Stimulated activated CD4-positive, alpha-beta T cell treated with anti-CD3 and anti-CD28 coated beads, Interleukin-12 subunit alpha, Interleukin-12 subunit beta, amount 100 ng/mL, for 24 hours (primary cell): Measurements from ENCODE around the gene SHB.

Experiments used
- DNase-seq, 2 experiments: peaks; one replicate each; pipeline ENCODE4 v3.0.0-alpha.2; 2020; ENCODE audit warnings: low read depth in 2 of 2

The SHB gene

DNA sequence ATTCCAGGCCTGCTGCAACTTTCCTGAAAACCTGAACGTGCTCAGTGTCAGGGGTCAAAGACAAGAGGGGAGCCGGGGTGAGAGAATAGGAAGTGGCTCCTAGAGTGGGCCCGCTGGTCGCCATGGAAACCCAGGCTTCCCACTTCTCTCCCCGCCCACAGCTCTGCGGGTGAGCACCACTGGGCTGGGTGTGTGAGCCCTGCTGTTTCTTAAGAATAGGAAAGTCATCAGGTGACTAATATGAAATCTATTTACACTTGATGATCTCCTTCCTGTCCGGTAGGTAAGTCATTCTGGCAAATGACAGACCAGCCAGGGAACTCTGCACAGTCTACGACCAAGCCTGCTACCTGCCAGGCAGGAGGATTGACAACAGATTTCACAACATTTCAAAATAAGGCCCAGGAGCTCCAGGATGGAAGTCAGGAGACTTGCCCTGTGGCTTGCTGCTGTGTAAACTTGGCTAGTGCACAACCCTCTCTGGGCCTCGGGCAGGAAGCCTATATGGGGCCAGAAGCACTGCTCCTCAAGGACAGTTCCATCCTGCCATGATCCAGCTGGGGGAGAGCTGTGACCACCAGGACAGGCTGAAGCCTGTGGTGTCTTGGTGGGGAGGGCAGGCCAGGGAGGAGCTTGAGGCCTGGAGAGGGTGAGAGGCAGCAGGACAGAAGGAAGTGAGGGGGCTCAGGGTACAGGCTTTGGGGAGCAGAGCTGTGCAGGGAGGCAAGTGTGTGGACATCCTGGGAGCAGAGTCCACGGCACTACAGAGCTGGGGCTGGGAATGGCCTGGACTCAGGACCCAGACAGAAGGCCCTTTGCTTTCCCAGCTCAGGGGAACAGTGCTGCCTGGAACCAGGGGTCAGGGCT lies 60.6 kb downstream of the SHB start:
- DNase-seq, result peak; percentile 7 to 54

- DNase-seq, result no peak
These were observed 62.0 kb downstream of the SHB start for GRCh38 chr9:38007016-38007415.

DNA sequence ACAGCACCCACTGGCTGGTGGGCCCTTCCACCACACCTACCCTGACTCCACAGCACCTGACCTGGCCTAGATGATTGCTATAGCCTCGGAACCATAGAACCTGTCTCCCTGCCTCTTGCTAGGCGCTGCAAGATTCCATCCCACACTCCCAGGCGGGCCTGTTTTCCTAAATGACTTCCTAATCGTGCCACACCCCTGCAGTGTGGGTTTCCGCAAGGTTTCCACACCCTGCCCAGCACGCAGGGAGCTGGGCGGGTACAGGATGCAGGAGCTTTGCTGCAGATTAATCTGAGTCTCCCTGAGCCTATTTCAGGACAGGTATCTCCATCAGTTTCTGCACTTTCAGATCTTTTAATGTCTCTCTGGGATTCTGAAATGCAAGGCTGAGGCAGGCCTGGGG lies 62.9 kb downstream of the SHB start:
- no peak for DNase-seq

GRCh38 chr9:38004809-38005560 lies 64.0 kb downstream of the SHB start:
- no peak for DNase-seq

GRCh38 chr9:38003946-38004808 lies 64.8 kb downstream of the SHB start:
- DNase-seq, result no peak

GRCh38 chr9:38003230-38003629 lies 65.8 kb downstream of the SHB start:
- DNase-seq, result no peak

GRCh38 chr9:38001430-38001829 lies 67.6 kb downstream of the SHB start:
- no peak for DNase-seq

GRCh38 chr9:38000735-38001134 lies 68.3 kb downstream of the SHB start:
- no peak for DNase-seq

DNA sequence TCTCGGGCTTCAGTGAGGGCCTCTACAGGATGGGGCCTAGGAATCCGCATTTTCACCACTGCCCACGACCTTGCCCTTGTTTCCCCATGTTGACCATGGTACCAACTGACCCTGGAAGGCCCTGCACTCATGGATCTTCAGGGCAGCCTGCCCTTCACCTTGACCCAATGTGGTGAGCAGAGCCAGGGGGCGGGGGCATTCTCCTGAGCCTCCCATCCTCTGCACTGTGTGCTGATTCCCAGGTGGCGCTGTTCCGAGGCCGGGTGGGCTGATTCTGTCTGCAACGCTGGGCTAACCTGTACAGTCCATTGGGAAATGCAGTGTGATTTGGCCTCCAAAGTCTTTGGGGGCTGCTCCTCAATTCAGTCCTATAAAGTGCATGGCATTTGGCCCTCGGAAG lies 68.7 kb downstream of the SHB start:
- no peak for DNase-seq

- no peak for DNase-seq
These were observed 69.3 kb downstream of the SHB start for GRCh38 chr9:37999588-38000189.

- no peak for DNase-seq
These were observed 70.0 kb downstream of the SHB start for GRCh38 chr9:37998881-37999587.

DNA sequence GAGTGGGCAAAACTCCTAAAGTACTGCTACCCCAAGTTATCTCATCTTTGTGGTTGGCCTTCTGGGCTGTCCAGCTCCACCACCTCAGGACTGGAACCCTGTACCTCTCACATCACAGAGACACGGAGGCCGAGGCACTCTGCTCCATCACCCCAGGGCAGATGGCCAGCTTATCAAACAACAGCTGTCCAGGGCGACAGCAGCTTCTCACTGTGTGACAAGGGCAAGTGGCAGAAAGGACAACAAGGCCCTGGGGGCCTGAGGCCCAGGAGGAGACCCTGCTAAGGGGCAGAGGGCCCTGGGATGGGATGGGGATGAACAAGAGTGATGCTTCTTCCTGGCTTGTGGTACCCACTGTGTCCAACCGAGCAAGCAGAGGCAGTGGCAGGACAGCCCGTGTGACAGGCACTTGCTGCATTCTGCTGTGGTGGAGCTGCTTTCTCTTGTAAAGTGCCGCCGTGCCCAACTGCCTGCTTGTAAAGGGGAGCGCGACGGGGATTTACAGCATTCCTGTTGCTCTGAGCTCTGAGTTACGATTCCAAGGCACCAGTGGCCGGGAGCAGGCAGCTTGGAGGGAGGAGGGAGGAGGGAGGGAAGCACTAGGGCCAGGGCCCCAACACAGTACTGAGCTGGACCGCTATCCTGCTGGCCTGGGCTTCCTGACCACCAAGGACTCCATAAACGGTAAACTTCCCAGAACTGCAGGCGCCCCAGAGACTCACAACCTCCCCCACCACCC lies 71.2 kb downstream of the SHB start:
- no peak for DNase-seq

DNA sequence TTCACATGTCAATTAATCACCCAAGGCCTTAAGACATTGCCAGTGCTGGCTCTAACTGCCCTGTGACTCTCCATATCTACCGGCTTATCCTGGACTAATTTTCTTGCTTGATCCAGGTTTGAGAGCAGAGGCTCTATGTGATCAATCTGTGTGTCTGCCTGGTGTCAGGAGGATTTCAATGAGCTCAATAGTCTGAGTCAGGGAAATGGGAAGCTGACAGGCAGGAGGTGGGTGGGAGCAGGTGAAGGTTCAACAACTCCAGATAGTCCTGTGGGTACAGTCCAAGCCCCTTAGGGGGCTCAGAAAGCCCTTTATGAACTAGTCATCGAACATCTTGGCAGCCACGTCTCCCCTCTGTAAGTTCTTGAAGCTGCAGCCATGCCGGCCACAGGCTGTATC lies 72.2 kb downstream of the SHB start:
- no peak for DNase-seq

GRCh38 chr9:37995961-37996818 lies 72.8 kb downstream of the SHB start:
- no peak for DNase-seq

GRCh38 chr9:37995348-37995737 lies 73.7 kb downstream of the SHB start:
- DNase-seq, result no peak

GRCh38 chr9:37994639-37995347 lies 74.2 kb downstream of the SHB start:
- DNase-seq, result peak in 1 of 2 experiments; percentile 15

DNA sequence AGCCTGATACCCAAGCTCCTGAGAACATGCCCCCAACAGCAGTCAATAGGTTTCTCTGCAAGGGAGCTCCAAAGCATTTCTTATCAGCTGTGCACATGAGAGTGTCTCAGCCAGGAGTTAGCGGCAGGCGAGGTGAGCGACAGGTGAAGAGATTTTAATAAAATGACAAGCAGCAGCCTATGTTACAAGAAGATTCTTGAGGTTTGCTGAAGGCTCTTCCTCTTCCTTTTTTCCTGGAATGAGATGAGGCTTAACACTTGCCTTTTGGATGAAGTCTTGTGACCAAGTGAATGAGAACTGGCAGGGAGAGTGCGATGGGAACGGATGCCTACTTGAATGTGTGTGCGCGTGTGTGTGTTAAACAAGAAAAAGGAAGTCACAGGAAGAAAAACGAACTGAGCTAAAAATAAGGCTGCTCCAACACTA lies 76.1 kb downstream of the SHB start:
- no peak for DNase-seq

DNA sequence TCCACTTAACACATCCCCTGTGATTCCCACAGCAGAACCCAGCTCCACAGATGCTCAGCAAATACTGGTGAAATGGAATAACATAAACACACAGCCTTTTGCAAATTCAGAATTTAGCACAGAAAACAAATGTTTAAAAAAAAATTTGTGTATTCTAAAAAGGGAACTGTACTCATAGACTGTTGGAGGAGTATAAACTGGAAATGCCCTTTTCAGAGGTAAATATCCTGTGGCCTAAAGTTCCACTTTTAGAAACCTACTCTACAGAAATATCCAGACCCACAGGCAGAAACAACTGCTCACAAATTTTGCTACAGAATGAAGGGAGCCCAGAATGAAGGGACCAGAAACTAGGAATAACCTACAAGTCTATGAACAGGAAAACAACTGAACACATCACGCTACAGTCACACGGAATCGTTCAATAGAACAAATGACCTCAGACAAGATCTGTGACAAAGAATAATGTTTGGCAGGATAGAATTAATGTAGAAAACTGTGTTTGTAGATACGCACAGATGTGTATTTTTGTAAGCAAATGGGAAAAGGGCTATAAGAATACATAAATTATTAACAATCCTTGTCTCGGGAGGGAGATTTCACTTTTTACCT lies 78.5 kb downstream of the SHB start:
- no peak for DNase-seq
